ENCODE measurements around the gene LRRTM4.

DNA sequence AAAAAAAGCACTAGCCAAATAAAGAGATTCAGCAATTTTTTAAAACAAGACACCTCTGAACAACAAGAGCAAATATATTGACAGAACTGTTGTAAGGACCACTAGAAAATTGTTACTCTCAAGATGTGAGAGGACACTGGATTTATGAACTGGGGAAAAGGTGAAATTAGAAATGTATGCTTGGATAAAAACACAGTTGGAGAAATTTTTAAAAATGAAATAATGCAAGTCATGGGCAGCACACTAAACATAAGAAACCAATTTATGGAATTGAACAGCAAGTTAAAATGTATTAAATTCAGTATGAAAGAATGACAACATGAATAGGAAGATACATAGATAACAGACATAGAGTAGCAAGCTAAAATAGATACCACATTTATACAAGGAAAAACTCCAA, 377.4 kb downstream of the LRRTM4 start:
- TF ChIP-seq, protein P1, sequence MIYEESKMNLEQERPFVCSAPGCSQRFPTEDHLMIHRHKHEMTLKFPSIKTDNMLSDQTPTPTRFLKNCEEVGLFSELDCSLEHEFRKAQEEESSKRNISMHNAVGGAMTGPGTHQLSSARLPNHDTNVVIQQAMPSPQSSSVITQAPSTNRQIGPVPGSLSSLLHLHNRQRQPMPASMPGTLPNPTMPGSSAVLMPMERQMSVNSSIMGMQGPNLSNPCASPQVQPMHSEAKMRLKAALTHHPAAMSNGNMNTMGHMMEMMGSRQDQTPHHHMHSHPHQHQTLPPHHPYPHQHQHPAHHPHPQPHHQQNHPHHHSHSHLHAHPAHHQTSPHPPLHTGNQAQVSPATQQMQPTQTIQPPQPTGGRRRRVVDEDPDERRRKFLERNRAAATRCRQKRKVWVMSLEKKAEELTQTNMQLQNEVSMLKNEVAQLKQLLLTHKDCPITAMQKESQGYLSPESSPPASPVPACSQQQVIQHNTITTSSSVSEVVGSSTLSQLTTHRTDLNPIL (CRISPR knock-in tag; IDR thresholded peaks at IDR 0.05; ENCODE audit: low read depth), result no peak
- TF ChIP-seq TCF4 (CRISPR knock-in tag; IDR thresholded peaks at IDR 0.05; ENCODE audit: borderline replicate concordance) (no peak), CSDC2 (CRISPR knock-in tag; IDR thresholded peaks at IDR 0.05) (no peak), ZFP3 (CRISPR knock-in tag; IDR thresholded peaks at IDR 0.05) (no peak), ZNF70 (CRISPR knock-in tag; IDR thresholded peaks at IDR 0.05) (no peak), RARB (CRISPR knock-in tag; IDR thresholded peaks at IDR 0.05) (no peak)
